K562 (cell line): ENCODE measurements around the gene HSPA4. TPM values are rescaled to one million over a fixed set of nuclear protein-coding genes. Genes with fewer than 3 reads are reported as not detected.

ENCODE experiments used
- ATAC-seq: fragments of 200-7000 bp; cut with Tn5 transposase; 3 replicates; pipeline ENCODE4 v1.9.1; 2020; ENCODE audit warnings: moderate library complexity
- BruUV-seq: library from RNA; stranded (reverse); fragments of 400-500 nt; replicated peaks from 2 replicates; lab custom pipeline; 2021; lab: Mats Ljungman, UMichigan
- CTCF ChIA-PET: fragments of 300-600 bp; formaldehyde crosslinking; extraction: SDS; loops from one replicate; lab custom pipeline; 2021; ENCODE audit warnings: low intra/inter-chr PET ratio; lab: Yijun Ruan, JAX
- POLR2A ChIA-PET: fragments of 300-600, 350-650 bp; sonication (Branson Sonifier 250); formaldehyde crosslinking; extraction: SDS; loops from one replicate; lab custom pipeline; 2021; ENCODE audit warnings: antibody characterized with exemption, inconsistent platforms; lab: Yijun Ruan, JAX
- DNase-seq, 4 experiments: peaks; one replicate each; pipeline versions ENCODE4 v3.0.0 to v3.0.0-alpha.2; 2011 to 2018; ENCODE audit warnings: low spot score in 3 of 4, mixed read lengths in 3 of 4; ENCODE audit errors: extremely low read depth in 1 of 4
- FAIRE-seq: peaks from 2 replicates; lab custom pipeline; 2011; peaks lifted over from hg19 to GRCh38; lab: Jason Lieb, UNC
- H2AFZ ChIP-seq: 2 replicates; pipeline ENCODE4 v1.6.0; 2011; ENCODE audit warnings: low read depth, low read length, control low read depth, inconsistent platforms
- H3K27ac ChIP-seq: fragments of 200-600 bp; 3 replicates; pipeline ENCODE4 v1.8.0; 2011; ENCODE audit warnings: low read depth, mild to moderate bottlenecking, control low read depth, inconsistent platforms, low read length, moderate library complexity, mixed read lengths; ENCODE audit errors: extremely low read depth
- H3K27me3 ChIP-seq, 2 experiments: fragments of 300-600 bp in 1 of 2; 2 replicates in 1 of 2; 3 replicates in 1 of 2; pipeline versions ENCODE4 v1.6.0 to v1.8.0; 2011; ENCODE audit warnings: inconsistent platforms in 2 of 2, low read length in 2 of 2, mild to moderate bottlenecking in 1 of 2, mixed read lengths in 1 of 2, moderate library complexity in 1 of 2; ENCODE audit not compliant: control insufficient read depth in 2 of 2, insufficient read depth in 2 of 2
- H3K36me3 ChIP-seq: fragments of 300-600 bp; 3 replicates; pipeline ENCODE4 v1.8.0; 2011; ENCODE audit warnings: mild to moderate bottlenecking, low read length, inconsistent platforms; ENCODE audit not compliant: control insufficient read depth, insufficient read depth
- H3K4me1 ChIP-seq, 2 experiments: fragments of 200-600 bp in 1 of 2; replicated peaks in 1 of 2; 2 replicates in 1 of 2; 3 replicates in 1 of 2; pipeline versions ENCODE4 v1.5.1 to v1.8.0; 2011; ENCODE audit warnings: inconsistent platforms in 2 of 2, low read length in 2 of 2, mild to moderate bottlenecking in 1 of 2, mixed read lengths in 1 of 2, moderate library complexity in 1 of 2; ENCODE audit not compliant: control insufficient read depth in 2 of 2, insufficient read depth in 2 of 2
- H3K4me2 ChIP-seq: 2 replicates; pipeline ENCODE4 v1.6.1; 2011; ENCODE audit warnings: low read length, control low read depth, inconsistent platforms, mixed read lengths; ENCODE audit not compliant: insufficient read depth
- H3K4me3 ChIP-seq: fragments of 200-600 bp; sonication (generic), shearing (Covaris generic); 2 replicates; pipeline ENCODE4 v1.5.1; 2016; ENCODE audit warnings: control low read depth, inconsistent platforms
- H3K79me2 ChIP-seq: fragments of 200-600 bp; 3 replicates; pipeline ENCODE4 v1.8.0; 2011; ENCODE audit warnings: low read length, inconsistent platforms; ENCODE audit not compliant: control insufficient read depth, insufficient read depth
- H3K9ac ChIP-seq, 2 experiments: 2 replicates each; pipeline versions ENCODE4 v1.6.0 to v1.6.1; 2011; ENCODE audit warnings: low read depth in 2 of 2, low read length in 2 of 2, control low read depth in 1 of 2, inconsistent platforms in 1 of 2, mild to moderate bottlenecking in 1 of 2, mixed read lengths in 1 of 2; ENCODE audit not compliant: insufficient read depth in 1 of 2
- H3K9me1 ChIP-seq: one replicate; pipeline ENCODE4 v1.6.0; 2011; ENCODE audit warnings: inconsistent platforms, mild to moderate bottlenecking, low read length, moderate library complexity; ENCODE audit not compliant: control insufficient read depth, insufficient read depth
- H3K9me3 ChIP-seq: replicated peaks from 2 replicates; pipeline ENCODE4 v1.5.1; 2011; ENCODE audit warnings: low read depth, low read length, inconsistent platforms; ENCODE audit not compliant: control insufficient read depth, insufficient read depth
- H4K20me1 ChIP-seq: replicated peaks from 2 replicates; pipeline ENCODE4 v1.6.1; 2011; ENCODE audit warnings: low read length, inconsistent platforms, mixed read lengths; ENCODE audit not compliant: control insufficient read depth, insufficient read depth
- CHD1 ChIP-seq: fragments of 200-600 bp; sonication (generic); IDR thresholded peaks from one replicate; pipeline ENCODE4 v1.6.1; 2012; ENCODE audit warnings: mild to moderate bottlenecking, moderate library complexity, low read length, inconsistent platforms
- HEY1 ChIP-seq: fragments of 250-450 bp; sonication (Bioruptor Pico); IDR thresholded peaks from 2 replicates; pipeline ENCODE4 v1.5.0; 2020; ENCODE audit warnings: mild to moderate bottlenecking, moderate library complexity, borderline replicate concordance
- PPARD ChIP-seq: fragments of 250-450 bp; sonication (Bioruptor Pico); IDR thresholded peaks from 2 replicates; pipeline ENCODE4 v1.8.0; 2022; ENCODE audit warnings: inconsistent platforms, mild to moderate bottlenecking, moderate library complexity
- PRMT5 ChIP-seq: sonication (generic); formaldehyde crosslinking; IDR thresholded peaks from 2 replicates; pipeline ENCODE4 v1.5.0; 2020; ENCODE audit warnings: missing genetic modification reagents
- RFX5 ChIP-seq: IDR thresholded peaks from 2 replicates; pipeline ENCODE4 v1.6.1; 2011; ENCODE audit warnings: low read depth, mild to moderate bottlenecking, improper control_type of control experiment, low read length
- SAFB ChIP-seq: fragments of 200-400 bp; formaldehyde crosslinking; IDR thresholded peaks from 2 replicates; pipeline ENCODE4 v1.6.1; 2017; ENCODE audit warnings: low read depth, low read length, borderline replicate concordance
- SAFB2 ChIP-seq: fragments of 200-400 bp; formaldehyde crosslinking; IDR thresholded peaks from 2 replicates; pipeline ENCODE4 v1.6.1; 2018; ENCODE audit warnings: borderline replicate concordance, low read length, low read depth, moderate library complexity; ENCODE audit not compliant: severe bottlenecking
- SMAD3 ChIP-seq: fragments of 450-650 bp; formaldehyde crosslinking; conservative IDR thresholded peaks from 2 replicates; pipeline ENCODE4 v1.4.0; 2020; ENCODE audit warnings: mild to moderate bottlenecking
- TAF1 ChIP-seq: IDR thresholded peaks from 2 replicates; pipeline ENCODE4 v1.6.1; 2011; ENCODE audit warnings: mild to moderate bottlenecking, low read length, moderate library complexity; ENCODE audit not compliant: insufficient read depth, control insufficient read depth, severe bottlenecking; ENCODE audit errors: extremely low read depth
- ZNF12 ChIP-seq: sonication (generic); formaldehyde crosslinking; IDR thresholded peaks from 2 replicates; pipeline ENCODE4 v1.4.0; 2020; ENCODE audit warnings: mild to moderate bottlenecking, missing genetic modification reagents
- WGBS: fragments of 100-300 bp; shearing (Covaris generic); methylation state at CpG from one replicate; pipeline ENCODE4 v1.1.6; 2016; ENCODE audit warnings: low coverage, mixed read lengths; ENCODE audit not compliant: insufficient coverage; ENCODE audit errors: missing lambda C conversion rate; 5-methylcytosine and 5-hydroxymethylcytosine counted together
- in situ Hi-C: fragments of 300-500 bp; cut with MboI; formaldehyde crosslinking; loops from 4 replicates; pipeline ENCODE4 v1.15.0; 2018; ENCODE audit warnings: inconsistent platforms, mixed read lengths
- intact Hi-C: fragments of 100-400 bp; cut with micrococcal nuclease; formaldehyde crosslinking; loops from 2 replicates; pipeline ENCODE4 v1.14.2; 2022
- polyA plus RNA-seq, 8 experiments: library from polyadenylated mRNA; depleted of rRNA in 4 of 8; stranded (reverse) in 5 of 8; unstranded in 3 of 8; fragments of >200 nt; fragmentation: Nextera tagmentation in 2 of 8; fragmentation: Illumina TruSeq in 1 of 8; extraction: Ambion mirVana in 2 of 8; extraction: Trizol in 1 of 8; gene quantifications; 2 replicates each; pipeline versions ENCODE4 v1.2.1 to v1.2.3, GENCODE V29; 2011 to 2014; ENCODE audit warnings: inconsistent platforms in 1 of 8, missing spikeins in 1 of 8
- total RNA-seq, 7 experiments: library from RNA; depleted of rRNA in 6 of 7; stranded (reverse); fragments of >200 nt in 6 of 7; fragmentation: Illumina TruSeq in 2 of 7; extraction: Trizol in 2 of 7; gene quantifications; 2 replicates each; pipeline versions ENCODE4 v1.2.1 to v1.2.3, GENCODE V29; 2011 to 2021; ENCODE audit warnings: low replicate concordance in 1 of 7
- TF ChIP-seq, protein P1 (sequence below): fragments of 150-350 bp; conservative IDR thresholded peaks from 2 replicates; pipeline ENCODE4 v1.6.1; 2014; ENCODE audit warnings: low read length
- TF ChIP-seq, protein P2 (sequence below): fragments of 450-650 bp; formaldehyde crosslinking; IDR thresholded peaks from 2 replicates; pipeline ENCODE4 v1.4.0; 2020; ENCODE audit warnings: mild to moderate bottlenecking, moderate library complexity
- TF ChIP-seq, protein P3 (sequence below): fragments of 200-800 bp; sonication (Bioruptor generic); IDR thresholded peaks from 2 replicates; pipeline ENCODE4 v1.6.1; 2017; ENCODE audit warnings: missing genetic modification characterization, missing compliant biosample characterization
- TF ChIP-seq, protein P4 (sequence below): IDR thresholded peaks from 2 replicates; pipeline ENCODE4 v1.6.1; 2011; ENCODE audit not compliant: insufficient read length; ENCODE audit errors: extremely low read depth

The HSPA4 gene
- total and polyA plus RNA-seq, 9 of the 15 experiments (the other 6 are each of a cell fraction or from before 2014, with no cell fraction given), result 90.3 to 286 (median 148) TPM

DNA sequence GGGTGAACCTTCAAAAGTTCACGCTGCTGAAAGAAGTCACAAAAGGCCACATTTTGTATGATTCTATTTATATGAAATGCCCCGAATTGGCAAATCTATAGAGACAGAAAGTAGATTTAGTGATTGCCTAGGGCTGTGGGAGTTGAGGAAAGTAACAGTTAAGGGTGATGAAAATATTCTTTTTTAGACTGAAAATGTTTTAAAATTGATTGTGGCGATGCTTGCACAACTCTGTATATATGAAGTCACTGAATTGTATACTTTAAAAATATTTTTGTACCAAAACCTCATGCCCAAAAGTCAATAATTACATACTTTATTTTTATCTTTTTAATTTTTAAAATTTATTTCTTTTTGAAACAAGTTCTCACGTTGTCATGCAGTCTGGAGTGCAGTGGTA, 30.3 kb downstream of the HSPA4 start:
- no peak overlapping the region for H3K4me2 ChIP-seq
- in situ Hi-C loops, result no loop called here
- TF ChIP-seq SAFB, result no peak
- no peak for TF ChIP-seq HEY1 (CRISPR knock-in tag)
- TF ChIP-seq TAF1, result no peak
- no peak for TF ChIP-seq SAFB2
- TF ChIP-seq SMAD3 (CRISPR knock-in tag), result no peak
- TF ChIP-seq, protein P1, sequence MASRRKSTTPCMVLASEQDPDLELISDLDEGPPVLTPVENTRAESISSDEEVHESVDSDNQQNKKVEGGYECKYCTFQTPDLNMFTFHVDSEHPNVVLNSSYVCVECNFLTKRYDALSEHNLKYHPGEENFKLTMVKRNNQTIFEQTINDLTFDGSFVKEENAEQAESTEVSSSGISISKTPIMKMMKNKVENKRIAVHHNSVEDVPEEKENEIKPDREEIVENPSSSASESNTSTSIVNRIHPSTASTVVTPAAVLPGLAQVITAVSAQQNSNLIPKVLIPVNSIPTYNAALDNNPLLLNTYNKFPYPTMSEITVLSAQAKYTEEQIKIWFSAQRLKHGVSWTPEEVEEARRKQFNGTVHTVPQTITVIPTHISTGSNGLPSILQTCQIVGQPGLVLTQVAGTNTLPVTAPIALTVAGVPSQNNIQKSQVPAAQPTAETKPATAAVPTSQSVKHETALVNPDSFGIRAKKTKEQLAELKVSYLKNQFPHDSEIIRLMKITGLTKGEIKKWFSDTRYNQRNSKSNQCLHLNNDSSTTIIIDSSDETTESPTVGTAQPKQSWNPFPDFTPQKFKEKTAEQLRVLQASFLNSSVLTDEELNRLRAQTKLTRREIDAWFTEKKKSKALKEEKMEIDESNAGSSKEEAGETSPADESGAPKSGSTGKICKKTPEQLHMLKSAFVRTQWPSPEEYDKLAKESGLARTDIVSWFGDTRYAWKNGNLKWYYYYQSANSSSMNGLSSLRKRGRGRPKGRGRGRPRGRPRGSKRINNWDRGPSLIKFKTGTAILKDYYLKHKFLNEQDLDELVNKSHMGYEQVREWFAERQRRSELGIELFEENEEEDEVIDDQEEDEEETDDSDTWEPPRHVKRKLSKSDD, result no peak
- TF ChIP-seq, protein P2, sequence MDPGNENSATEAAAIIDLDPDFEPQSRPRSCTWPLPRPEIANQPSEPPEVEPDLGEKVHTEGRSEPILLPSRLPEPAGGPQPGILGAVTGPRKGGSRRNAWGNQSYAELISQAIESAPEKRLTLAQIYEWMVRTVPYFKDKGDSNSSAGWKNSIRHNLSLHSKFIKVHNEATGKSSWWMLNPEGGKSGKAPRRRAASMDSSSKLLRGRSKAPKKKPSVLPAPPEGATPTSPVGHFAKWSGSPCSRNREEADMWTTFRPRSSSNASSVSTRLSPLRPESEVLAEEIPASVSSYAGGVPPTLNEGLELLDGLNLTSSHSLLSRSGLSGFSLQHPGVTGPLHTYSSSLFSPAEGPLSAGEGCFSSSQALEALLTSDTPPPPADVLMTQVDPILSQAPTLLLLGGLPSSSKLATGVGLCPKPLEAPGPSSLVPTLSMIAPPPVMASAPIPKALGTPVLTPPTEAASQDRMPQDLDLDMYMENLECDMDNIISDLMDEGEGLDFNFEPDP, result no peak
- TF ChIP-seq, protein P3, sequence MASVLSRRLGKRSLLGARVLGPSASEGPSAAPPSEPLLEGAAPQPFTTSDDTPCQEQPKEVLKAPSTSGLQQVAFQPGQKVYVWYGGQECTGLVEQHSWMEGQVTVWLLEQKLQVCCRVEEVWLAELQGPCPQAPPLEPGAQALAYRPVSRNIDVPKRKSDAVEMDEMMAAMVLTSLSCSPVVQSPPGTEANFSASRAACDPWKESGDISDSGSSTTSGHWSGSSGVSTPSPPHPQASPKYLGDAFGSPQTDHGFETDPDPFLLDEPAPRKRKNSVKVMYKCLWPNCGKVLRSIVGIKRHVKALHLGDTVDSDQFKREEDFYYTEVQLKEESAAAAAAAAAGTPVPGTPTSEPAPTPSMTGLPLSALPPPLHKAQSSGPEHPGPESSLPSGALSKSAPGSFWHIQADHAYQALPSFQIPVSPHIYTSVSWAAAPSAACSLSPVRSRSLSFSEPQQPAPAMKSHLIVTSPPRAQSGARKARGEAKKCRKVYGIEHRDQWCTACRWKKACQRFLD (CRISPR knock-in tag), result no peak
- TF ChIP-seq CHD1, result no peak
- TF ChIP-seq RFX5, result no peak
- TF ChIP-seq PRMT5 (CRISPR knock-in tag), result no peak
- TF ChIP-seq PPARD (CRISPR knock-in tag), result no peak
- TF ChIP-seq ZNF12 (CRISPR knock-in tag), result no peak
- TF ChIP-seq, protein P4, sequence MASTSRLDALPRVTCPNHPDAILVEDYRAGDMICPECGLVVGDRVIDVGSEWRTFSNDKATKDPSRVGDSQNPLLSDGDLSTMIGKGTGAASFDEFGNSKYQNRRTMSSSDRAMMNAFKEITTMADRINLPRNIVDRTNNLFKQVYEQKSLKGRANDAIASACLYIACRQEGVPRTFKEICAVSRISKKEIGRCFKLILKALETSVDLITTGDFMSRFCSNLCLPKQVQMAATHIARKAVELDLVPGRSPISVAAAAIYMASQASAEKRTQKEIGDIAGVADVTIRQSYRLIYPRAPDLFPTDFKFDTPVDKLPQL, result no peak
- intact Hi-C loops, result no loop called here
- ChIA-PET CTCF (no interaction called here), POLR2A (no interaction called here)
- DNase-seq, result no peak
- peaks cover 64% of the 10 kb centered on the region for H3K79me2 ChIP-seq
- no peak overlapping the region for H3K9ac ChIP-seq
- no peak overlapping the region for H2AFZ ChIP-seq
- FAIRE-seq, result no peak
- 93% methylated on average over 4 of the region's 4 CpGs for WGBS
- no peak overlapping the region for H3K4me3 ChIP-seq
- H3K9me1 ChIP-seq, result no peaks in the 10 kb centered on the region
- peaks cover 77% of the 10 kb centered on the region; the same call in 2 of the 3 replicates for H3K36me3 ChIP-seq
- ATAC-seq, result no peak
- no peaks in the 10 kb centered on the region for H3K4me1 ChIP-seq
- BruUV-seq, result no TSS peak
- H4K20me1 ChIP-seq, result no peaks in the 10 kb centered on the region
- no peak overlapping the region for H3K27ac ChIP-seq
- H3K9me3 ChIP-seq, result no peaks in the 10 kb centered on the region
- no peaks in the 10 kb centered on the region for H3K27me3 ChIP-seq
